ENCODE data around the gene CCNY.

DNA sequence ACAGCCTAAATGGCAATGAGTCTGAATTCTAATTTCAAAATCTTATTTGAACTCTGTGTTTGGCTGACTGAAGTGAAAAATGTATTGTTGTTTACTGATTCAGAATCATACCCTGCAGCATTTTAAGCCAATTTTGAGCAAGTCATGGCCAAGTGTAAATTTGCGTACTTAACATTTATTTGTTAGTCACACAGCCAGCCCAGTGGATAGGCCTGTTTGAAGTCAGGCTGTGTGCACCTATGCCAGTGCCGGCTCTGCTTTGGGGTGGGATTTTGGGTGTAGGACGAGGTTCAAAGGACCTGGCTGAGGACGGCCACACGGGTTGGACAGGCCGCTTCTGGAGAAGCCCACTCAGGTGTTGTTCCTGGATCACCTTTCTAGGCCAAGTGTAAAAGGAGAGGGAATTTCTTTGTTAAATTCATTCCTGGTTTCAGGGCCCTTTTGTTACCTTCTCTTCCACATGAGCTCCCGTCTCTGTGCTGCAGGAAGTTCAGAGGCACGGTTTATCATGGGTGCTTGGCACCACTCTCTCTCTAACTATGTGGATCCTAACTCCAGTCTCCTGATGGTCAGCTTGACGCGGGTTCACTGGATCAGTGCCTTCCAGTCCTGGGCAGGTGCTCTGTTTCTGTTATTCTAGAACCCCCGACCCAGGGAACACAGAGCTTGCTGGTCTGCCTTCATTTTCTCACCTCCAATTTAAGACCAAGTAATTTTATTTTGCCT, 84.7 kb downstream of the CCNY start:
- no peak for TF ChIP-seq EP300 (IDR thresholded peaks at IDR 0.05)
- no peak for TF ChIP-seq CTCF (IDR thresholded peaks at IDR 0.05)
- no peak for TF ChIP-seq POLR2A (IDR thresholded peaks at IDR 0.05)
